ENCODE data around the gene FOXS1. TPM values are rescaled to one million over a fixed set of nuclear protein-coding genes. Genes with fewer than 3 reads are reported as not detected.

FOXS1 gene
- total RNA-seq, 3 donors from 2014 or later: 0.60 TPM; not detected in 2

GRCh38 chr20:31811198-31811597, 34.2 kb downstream of the FOXS1 start:
- H3K4me1 ChIP-seq (ENCODE audit: low read depth): peaks cover 5% of the 10 kb centered on the region
- ATAC-seq (no peak), DNase-seq (no peak)
- intact Hi-C loops (cut with DNase I, micrococcal nuclease): no loop called here
- no peaks in the 10 kb centered on the region for H3K36me3 ChIP-seq (ENCODE audit: low read depth)
- no peak overlapping the region for H3K4me3 ChIP-seq
- no peaks in the 10 kb centered on the region for H3K9me3 ChIP-seq
- TF ChIP-seq CTCF (IDR thresholded peaks at IDR 0.05): no peak

- Histone ChIP-seq H3K4me1 (ENCODE audit: low read depth) (no peaks in the 10 kb centered on the region), H3K9me3 (no peaks in the 10 kb centered on the region), H3K36me3 (ENCODE audit: low read depth) (no peaks in the 10 kb centered on the region), H3K4me3 (no peak overlapping the region)
- no peak for DNase-seq
- intact Hi-C loops (cut with DNase I, micrococcal nuclease): no loop called here
- TF ChIP-seq CTCF (IDR thresholded peaks at IDR 0.05): no peak
- no peak for ATAC-seq
These were observed 35.7 kb downstream of the FOXS1 start for GRCh38 chr20:31809661-31810060.

- no peak for TF ChIP-seq CTCF (IDR thresholded peaks at IDR 0.05)
- no peaks in the 10 kb centered on the region for H3K4me1 ChIP-seq (ENCODE audit: low read depth)
These were observed 36.9 kb downstream of the FOXS1 start for GRCh38 chr20:31808481-31808880.

GRCh38 chr20:31806564-31807355, 38.6 kb downstream of the FOXS1 start:
- Histone ChIP-seq H3K4me1 (ENCODE audit: low read depth) (no peaks in the 10 kb centered on the region), H3K36me3 (ENCODE audit: low read depth) (no peaks in the 10 kb centered on the region), H3K4me3 (no peak overlapping the region), H3K9me3 (no peaks in the 10 kb centered on the region)
- no peak for DNase-seq
- ATAC-seq: no peak
- intact Hi-C loops (cut with DNase I, micrococcal nuclease): no loop called here
- no peak for TF ChIP-seq CTCF (IDR thresholded peaks at IDR 0.05)

More at GRCh38 chr20:31808481-31808880, 36.9 kb downstream of the FOXS1 start:
- intact Hi-C loops (cut with DNase I, micrococcal nuclease): no loop called here
- Histone ChIP-seq H3K36me3 (ENCODE audit: low read depth) (no peaks in the 10 kb centered on the region), H3K4me3 (no peak overlapping the region), H3K9me3 (no peaks in the 10 kb centered on the region)
- ATAC-seq (no peak), DNase-seq (no peak)

GRCh38 chr20:31803552-31804291, 41.7 kb downstream of the FOXS1 start:
- H3K9me3 ChIP-seq: no peaks in the 10 kb centered on the region
- H3K4me1 ChIP-seq (ENCODE audit: low read depth): no peaks in the 10 kb centered on the region
- no peak overlapping the region for H3K4me3 ChIP-seq
- H3K36me3 ChIP-seq (ENCODE audit: low read depth): no peaks in the 10 kb centered on the region
- intact Hi-C loops (cut with DNase I, micrococcal nuclease): no loop called here
- ATAC-seq: no peak
- TF ChIP-seq CTCF (IDR thresholded peaks at IDR 0.05): no peak
- DNase-seq: no peak

All from mucosa of descending colon (tissue), 3 donors.